LHCN-M2 (cell line): Measurements from ENCODE around the gene METAP1D. TPM values are rescaled to one million over a fixed set of nuclear protein-coding genes. Genes with fewer than 3 reads are reported as not detected.
A peak's percentile ranks its signal among the peaks of the same experiment; 100 is the strongest.

Experiments
- DNase-seq: peaks from one replicate; pipeline ENCODE4 v3.0.0-alpha.2; 2012; ENCODE audit warnings: low read depth
- total RNA-seq: library from RNA; depleted of rRNA; stranded (reverse); fragments of >200 nt; gene quantifications from 2 replicates; pipeline ENCODE4 v1.2.3, GENCODE V29; 2014

The METAP1D gene
- total RNA-seq, 1 experiment from 2014 or later = 8.2 TPM

- no peak for DNase-seq
Measured at GRCh38 chr2:172080641-172081220, 81.0 kb downstream of the METAP1D start.

- DNase-seq = no peak
Measured at GRCh38 chr2:172081221-172082022, 81.7 kb downstream of the METAP1D start.

GRCh38 chr2:172082105-172082943 lies 82.6 kb downstream of the METAP1D start:
- DNase-seq = no peak

DNA sequence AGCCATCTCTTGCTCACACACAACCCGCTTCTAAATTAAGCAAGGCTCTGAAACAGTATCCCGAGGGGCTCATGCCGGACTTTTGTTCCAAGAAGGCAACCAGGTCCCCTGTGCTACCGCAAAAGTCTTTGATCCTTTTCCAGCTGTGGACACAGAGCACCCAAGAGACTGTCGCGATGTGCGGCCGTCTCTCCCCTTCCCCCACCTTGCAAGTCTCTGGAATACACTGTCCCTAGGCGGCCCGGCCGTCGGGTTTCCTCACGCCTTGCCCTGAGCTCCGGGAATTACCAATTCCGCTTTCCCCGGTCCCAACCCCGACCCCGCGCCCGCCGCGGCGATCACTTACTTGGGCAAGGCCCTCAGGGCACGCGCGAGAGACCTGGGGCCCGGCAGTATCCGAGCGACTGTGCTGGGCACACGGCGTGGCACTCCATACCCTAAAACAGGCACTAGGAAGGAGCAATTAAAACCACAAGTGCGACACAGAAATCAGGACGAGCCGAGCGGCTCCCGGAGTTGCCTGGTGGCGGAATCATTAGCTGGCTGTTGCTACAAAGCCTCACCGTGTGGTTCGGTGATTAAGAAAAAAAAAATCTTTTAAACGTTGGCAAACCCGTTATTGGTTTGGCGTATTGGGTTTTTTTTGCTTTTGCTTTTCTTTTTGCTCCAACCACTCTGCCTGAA lies 83.3 kb downstream of the METAP1D start:
- no peak for DNase-seq

- no peak for DNase-seq
Measured at GRCh38 chr2:172083628-172084394, 84.1 kb downstream of the METAP1D start.

- no peak for DNase-seq
Measured at GRCh38 chr2:172084395-172084644, 84.6 kb downstream of the METAP1D start.

DNA sequence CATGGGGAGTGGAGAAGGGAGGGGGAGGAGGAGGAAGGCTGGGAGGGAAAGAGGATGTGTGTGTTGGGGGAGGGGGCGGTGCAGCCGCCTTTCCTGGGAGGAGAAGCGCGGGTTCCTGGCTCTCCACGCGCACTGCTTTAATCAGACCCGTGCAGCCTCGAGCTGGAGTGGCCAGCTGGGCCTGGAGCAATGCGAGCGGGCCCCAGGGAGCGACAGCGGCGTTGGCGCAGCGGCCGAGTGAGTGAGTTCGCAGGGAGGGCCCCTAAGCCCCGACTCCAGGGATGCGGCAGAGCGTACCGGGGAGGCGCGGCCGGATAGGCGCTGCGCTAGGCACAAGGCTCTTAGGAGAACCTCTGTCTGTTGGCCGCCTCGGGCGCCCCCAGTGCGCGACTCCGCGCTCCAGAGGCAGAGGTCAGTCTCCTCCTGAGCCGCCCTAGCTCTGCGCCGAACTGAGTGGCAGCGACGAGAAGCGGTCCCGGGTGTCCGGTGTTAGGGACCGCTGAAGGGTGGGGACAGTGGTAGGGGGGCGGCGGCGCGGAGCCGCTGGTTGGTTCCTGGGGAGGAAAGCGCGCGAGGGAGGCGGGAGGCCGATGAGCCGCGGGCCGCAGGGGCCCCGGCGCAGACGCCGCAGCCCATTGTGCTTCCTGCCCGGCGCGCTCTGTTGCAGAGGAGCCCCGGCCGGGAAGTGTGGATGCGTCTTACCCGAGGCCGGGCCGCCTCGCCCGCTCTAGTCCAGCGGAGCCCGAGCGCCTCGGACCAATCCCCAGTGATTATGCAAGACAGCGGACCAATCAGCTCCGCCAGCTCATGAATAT lies 85.1 kb downstream of the METAP1D start:
- DNase-seq = peak; percentile 97

- no peak for DNase-seq
Measured at GRCh38 chr2:172085460-172086159, 85.9 kb downstream of the METAP1D start, which contains the start of gene DLX1. Gene DLX1, plus strand, starts transcription at chr2:172085507. Its CDS starts 171 bp downstream, at chr2:172085678.

- DNase-seq = no peak
Measured at GRCh38 chr2:172086241-172087206, 86.8 kb downstream of the METAP1D start.

GRCh38 chr2:172087207-172087779 lies 87.5 kb downstream of the METAP1D start:
- no peak for DNase-seq

GRCh38 chr2:172087780-172088244 lies 88.1 kb downstream of the METAP1D start:
- no peak for DNase-seq

- no peak for DNase-seq
Measured at GRCh38 chr2:172088245-172089004, 88.7 kb downstream of the METAP1D start.

DNA sequence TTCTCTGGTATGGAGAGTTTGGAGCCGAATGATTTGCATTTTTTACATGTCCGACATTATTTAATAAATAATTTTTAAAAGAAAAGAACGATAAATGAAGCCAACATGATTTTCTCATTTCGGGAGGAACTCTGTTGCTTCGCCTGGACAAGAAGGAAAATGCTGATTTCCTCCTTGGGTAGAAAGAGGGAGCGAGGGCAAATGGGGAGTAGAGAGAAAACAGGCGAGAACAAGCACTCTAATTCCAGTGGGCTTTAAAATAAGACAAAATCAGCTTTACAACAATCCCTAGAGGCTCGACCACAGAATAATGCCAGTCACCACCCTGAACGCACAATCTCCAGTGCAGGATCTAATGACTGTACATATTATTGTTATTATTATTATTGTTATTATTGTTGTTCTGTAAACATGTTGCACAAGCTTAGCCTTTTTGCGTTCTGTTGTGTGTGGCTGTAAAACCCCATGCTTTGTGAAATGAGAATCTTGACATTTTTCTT lies 89.3 kb downstream of the METAP1D start:
- no peak for DNase-seq

GRCh38 chr2:172089633-172090032 lies 89.9 kb downstream of the METAP1D start:
- DNase-seq = no peak

GRCh38 chr2:172090044-172090961 lies 90.5 kb downstream of the METAP1D start:
- DNase-seq = no peak
